SKM-1 (cell line): ENCODE measurements around the gene ATP9B.
"Not testable (repeated sequence)": the region's sequence is repeated elsewhere in the genome, so short reads cannot be mapped to it uniquely, and the experiment has no call there.

Experiments
- DNase-seq: peaks from one replicate; lab custom pipeline; 2025; ENCODE audit not compliant: unreplicated experiment; lab: John Stamatoyannopoulos, UW

ATP9B gene

GRCh38 chr18:79129120-79129519, 59.9 kb downstream of the ATP9B start:
- no peak for DNase-seq

- DNase-seq: no peak
Observed at GRCh38 chr18:79133724-79134123, 64.5 kb downstream of the ATP9B start.

DNA sequence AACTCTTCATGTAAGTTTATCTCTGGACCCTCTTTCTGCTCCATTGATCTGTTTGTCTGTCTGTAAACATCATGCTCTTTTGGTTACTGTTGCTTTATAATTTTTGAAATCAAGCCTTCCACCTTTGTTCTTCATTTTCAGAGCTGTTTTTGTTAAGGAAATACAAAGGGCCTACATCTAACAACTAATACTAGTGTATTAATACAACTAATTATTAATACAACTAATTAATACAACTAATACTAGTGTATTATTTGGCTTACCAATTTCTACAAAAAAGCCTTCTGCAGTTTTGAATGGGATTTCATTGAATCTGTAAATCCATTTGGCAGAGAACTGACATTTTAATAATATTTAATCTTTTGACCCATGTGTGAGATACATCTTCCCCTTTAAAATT, 66.7 kb downstream of the ATP9B start:
- DNase-seq: no peak

- DNase-seq: no peak
Observed at GRCh38 chr18:79136742-79137141, 67.5 kb downstream of the ATP9B start.

DNA sequence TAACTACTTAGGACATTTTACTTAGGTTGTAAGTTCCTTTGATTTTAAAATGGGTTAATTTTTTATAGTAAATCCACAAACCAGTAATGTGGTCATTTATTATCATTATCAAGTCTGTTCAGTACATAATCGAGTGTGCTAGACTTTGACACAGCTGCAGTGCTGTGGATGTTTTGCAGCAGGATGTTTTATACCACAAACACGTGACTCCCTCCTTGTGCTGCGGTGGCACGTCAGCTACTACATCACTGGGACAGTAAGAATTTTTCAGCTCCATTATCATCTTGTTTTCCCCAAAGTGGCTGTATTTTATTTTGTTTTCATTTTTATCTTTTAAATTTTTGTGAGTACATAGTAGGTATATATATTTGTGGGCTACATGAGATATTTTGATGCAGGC, 70.0 kb downstream of the ATP9B start:
- DNase-seq: no peak

DNA sequence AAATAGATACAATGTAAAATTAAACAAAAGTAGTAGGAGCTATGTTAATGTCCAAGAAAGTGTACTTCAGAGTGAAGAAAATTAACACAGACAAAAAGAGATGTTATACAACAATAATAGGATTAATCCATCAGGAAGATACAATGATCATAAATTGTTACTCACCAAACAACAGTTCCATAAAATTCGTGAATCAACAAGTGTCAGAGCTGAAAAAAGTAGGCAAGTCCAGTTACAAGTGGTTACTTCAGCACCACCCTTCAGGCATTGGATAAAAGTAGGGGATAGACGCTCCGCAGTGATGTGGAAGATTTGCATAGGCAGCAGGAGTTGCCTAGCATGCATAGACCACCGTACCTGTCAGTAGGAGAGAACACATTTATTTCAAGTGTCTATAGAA, 77.8 kb downstream of the ATP9B start:
- DNase-seq: no peak

DNA sequence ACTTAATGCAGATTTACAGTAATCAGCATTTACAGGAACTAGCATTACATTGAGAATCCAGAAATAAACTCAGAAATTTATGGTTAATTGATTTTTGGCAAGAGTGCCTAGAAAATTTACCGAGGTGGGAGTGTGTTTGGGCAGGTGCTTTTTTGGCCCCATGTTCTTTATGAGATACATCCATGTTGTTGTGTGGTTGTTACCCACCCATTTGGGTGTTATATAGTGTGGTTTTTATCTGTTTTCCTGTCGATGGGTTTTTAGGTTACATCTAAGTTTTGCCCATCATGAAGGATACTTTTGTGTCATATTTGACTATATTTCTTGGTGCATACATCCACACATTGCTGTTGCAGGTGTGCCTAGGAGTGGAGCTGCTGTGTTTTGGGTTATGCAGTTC, 82.0 kb downstream of the ATP9B start:
- DNase-seq: no peak

DNA sequence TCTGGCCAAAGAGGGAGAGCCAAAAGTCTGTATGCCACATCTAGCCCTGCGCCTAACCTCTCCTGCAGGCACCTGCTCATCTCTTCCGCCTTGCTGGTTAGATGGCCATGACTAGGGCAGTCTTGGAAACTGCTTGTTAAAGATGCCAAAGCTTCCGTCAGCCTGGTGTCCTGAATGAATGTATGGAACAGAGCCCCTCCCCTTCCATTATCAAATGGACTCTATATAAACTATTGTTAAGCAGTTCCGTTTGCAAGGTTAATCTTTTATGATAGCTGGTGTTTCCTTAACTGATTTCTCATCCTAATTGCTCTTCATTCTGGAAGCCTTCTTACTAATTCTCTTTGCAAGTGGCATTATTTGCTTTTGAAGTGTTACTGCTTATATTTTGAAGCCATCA, 87.1 kb downstream of the ATP9B start:
- DNase-seq: no peak

DNA sequence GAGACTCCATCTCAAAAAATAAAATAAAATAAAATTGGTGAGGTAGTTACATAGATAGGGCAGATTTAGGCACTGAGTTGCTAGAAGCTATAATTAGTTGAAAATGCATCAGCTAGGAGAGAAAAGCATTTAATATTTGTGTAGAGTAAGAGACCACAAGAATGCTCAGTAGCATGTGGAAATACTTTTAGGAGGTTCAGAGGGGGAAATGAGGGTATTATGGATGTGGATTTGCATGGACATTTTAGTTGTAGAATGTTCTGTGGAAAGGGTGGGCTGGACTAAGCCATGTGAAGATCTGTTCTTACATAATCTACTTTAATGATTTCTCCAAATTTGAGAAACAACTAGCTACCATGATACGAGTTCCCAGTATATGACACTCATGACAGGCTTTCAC, 95.5 kb downstream of the ATP9B start:
- DNase-seq: no peak

GRCh38 chr18:79166702-79167101, 97.5 kb downstream of the ATP9B start:
- DNase-seq: no peak

GRCh38 chr18:79167526-79168190, 98.5 kb downstream of the ATP9B start:
- DNase-seq: no peak

- DNase-seq: peak; percentile 19
Observed at GRCh38 chr18:79169958-79170555, 100.9 kb downstream of the ATP9B start.

- DNase-seq: not testable (repeated sequence)
Observed at GRCh38 chr18:79172331-79172730, 103.1 kb downstream of the ATP9B start.

DNA sequence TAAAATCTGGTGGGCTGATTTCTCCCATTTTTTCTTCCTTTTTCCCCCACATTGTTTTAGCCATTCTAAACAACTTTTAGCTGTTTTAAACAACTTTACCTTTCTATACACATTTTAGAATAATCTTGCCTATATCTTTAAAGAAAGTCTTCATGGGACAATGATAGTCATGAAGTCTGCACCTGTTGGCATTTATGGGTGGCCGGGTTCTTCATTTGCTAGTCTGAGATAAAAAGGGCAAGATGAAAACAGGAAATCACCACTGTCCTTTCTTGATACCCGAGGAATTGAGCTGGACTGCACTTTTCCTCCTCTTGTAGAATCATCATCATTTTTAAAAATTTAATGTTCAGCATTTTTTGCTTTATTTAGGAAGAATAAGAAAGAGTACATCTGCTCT, 104.5 kb downstream of the ATP9B start:
- DNase-seq: no peak

DNA sequence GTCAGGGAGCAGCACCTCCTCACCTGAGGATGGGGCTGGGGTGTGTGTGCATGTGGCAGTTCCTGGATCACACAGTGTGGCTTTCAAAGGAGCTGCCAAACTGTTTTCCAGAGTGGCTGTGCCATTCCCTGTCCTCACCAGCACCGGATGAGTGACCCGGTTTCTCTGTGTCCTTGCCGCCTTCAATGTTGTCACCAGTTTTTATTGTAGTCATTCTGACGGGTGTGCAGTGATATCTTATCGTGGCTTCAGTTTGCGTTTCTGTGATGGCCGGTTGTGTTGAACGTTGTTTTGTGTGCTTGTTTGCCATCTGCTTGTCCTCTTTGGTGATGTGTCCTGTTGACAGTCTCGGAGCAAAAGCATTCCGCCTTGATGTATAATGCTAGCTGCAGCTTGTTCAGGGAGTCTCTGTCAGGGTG, 108.9 kb downstream of the ATP9B start:
- DNase-seq: no peak

GRCh38 chr18:79182047-79182713, 113.0 kb downstream of the ATP9B start:
- no peak for DNase-seq

GRCh38 chr18:79185648-79186047, 116.5 kb downstream of the ATP9B start:
- DNase-seq: no peak

GRCh38 chr18:79186649-79187048, 117.5 kb downstream of the ATP9B start:
- no peak for DNase-seq

DNA sequence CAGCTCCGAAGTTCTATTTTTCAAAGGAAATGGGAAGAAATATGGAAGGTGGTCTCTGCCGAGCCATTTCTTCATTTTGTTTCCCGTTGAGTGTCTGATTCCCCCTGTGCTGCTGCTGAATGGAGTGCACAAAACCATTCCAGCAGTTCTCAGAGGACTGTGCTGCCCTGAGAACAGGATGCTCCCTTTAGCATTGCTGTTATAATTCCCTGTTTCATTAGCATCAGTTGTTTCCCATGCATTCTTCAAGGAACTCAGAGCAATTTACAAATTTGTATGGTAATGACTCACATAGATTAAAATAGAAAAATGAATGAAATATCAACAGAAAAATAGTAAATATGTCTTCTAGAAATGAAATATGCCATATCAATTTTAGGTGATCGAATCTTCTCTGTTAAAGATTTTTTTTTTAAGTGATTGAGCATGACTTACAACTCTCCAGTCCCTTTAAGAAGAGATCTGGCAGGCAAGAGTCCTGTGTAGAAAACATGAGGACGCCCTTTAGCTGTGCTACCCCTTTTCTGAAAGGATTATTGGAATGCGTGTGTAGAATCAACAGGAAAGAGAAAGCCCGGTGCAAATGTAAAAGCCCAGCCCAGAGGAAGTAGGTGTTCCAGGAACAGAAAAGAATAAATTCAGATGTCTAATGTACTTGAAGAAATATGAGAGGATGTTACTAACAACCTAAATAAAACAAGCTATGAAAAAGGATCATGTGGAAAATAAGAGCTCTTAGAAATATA, 118.5 kb downstream of the ATP9B start:
- no peak for DNase-seq

DNA sequence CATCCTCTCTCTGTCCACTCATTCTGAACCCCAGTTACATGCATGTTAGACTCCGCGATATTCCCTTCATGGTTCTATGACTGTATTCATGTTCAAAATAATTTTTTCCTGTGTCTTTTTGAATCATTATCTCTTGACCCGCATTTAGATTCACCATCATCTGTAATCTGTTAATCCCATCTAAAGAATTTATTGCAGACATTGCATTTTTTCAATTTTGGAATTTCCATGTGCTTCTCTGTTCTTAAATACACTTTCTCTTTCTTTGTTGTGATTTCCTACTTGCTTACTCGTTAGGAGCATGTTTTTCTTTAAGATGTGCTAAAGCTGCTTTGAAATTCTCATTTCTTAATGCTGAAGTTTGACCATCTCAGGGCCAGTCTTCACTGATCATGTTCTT, 122.2 kb downstream of the ATP9B start:
- no peak for DNase-seq

DNA sequence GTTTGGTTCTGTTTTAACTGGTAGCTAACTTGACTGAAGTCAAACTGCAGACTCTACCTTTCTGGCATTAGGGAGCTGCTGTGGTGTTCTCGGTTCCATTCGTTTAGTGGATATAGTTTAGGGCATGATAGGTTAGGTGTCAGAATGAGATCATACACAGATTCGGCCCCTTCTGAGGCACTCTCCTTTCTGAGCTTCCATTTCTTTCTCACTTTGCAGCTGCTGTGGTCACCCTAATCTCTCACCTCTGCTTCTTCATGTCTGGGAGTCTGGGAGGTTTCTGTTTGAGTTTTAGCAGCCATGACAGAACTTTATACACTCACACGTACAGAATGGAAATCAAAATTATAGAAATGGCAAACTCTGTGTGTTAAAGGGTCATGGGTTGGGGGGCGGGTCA, 122.8 kb downstream of the ATP9B start:
- DNase-seq: no peak

DNA sequence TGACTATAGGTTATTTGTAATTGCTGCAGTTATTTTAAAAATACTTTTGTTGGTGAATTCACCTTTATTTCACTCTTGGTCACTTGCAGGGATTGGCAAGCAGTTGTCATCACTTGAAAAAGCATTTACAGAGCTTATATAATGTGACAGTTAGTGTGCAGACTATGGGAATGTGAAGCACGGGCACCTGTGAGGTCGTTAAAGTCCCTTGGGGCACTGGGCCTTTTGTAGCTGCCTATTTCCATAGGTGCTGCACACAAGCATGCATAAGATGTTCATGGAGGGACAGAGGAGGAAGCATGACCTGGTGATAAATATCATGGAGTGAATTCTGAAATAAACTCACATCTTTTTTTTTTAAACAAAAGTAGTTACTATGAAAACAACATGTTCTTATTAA, 124.6 kb downstream of the ATP9B start:
- no peak for DNase-seq
